ENCODE data around the gene PLPP3.

PLPP3 gene

GRCh38 chr1:56494306-56494705 lies 85.1 kb downstream of the PLPP3 start:
- Histone ChIP-seq H3K36me3 (ENCODE audit: control insufficient read depth, insufficient read depth, low read length) (peaks cover 34% of the 10 kb centered on the region), H3K4me3 (ENCODE audit: low read depth, low read length) (no peak overlapping the region), H3K27ac (ENCODE audit: low read depth, low read length) (no peak overlapping the region), H3K27me3 (ENCODE audit: control insufficient read depth, insufficient read depth, low read length) (no peaks in the 10 kb centered on the region), H3K4me1 (ENCODE audit: control insufficient read depth, insufficient read depth, low read length) (peaks cover 40% of the 10 kb centered on the region), H3K9me3 (ENCODE audit: control insufficient read depth, insufficient read depth, low read depth, low read length) (no peaks in the 10 kb centered on the region), H3K9ac (ENCODE audit: low read length) (no peak overlapping the region)

- Histone ChIP-seq H3K4me3 (ENCODE audit: low read depth, low read length) (no peak overlapping the region), H3K36me3 (ENCODE audit: control insufficient read depth, insufficient read depth, low read length) (peaks cover 34% of the 10 kb centered on the region), H3K27ac (ENCODE audit: low read depth, low read length) (no peak overlapping the region), H3K9ac (ENCODE audit: low read length) (no peak overlapping the region), H3K27me3 (ENCODE audit: control insufficient read depth, insufficient read depth, low read length) (no peaks in the 10 kb centered on the region), H3K4me1 (ENCODE audit: control insufficient read depth, insufficient read depth, low read length) (peaks cover 38% of the 10 kb centered on the region), H3K9me3 (ENCODE audit: control insufficient read depth, insufficient read depth, low read depth, low read length) (no peaks in the 10 kb centered on the region)
These were observed 85.5 kb downstream of the PLPP3 start for GRCh38 chr1:56493826-56494225.

- Histone ChIP-seq H3K36me3 (ENCODE audit: control insufficient read depth, insufficient read depth, low read length) (peaks cover 22% of the 10 kb centered on the region), H3K9me3 (ENCODE audit: control insufficient read depth, insufficient read depth, low read depth, low read length) (no peaks in the 10 kb centered on the region), H3K4me3 (ENCODE audit: low read depth, low read length) (no peak overlapping the region), H3K9ac (ENCODE audit: low read length) (no peak overlapping the region), H3K27me3 (ENCODE audit: control insufficient read depth, insufficient read depth, low read length) (no peaks in the 10 kb centered on the region), H3K27ac (ENCODE audit: low read depth, low read length) (no peak overlapping the region), H3K4me1 (ENCODE audit: control insufficient read depth, insufficient read depth, low read length) (peaks cover 30% of the 10 kb centered on the region)
These were observed 87.9 kb downstream of the PLPP3 start for GRCh38 chr1:56491441-56491840.

- Histone ChIP-seq H3K9me3 (ENCODE audit: control insufficient read depth, insufficient read depth, low read depth, low read length) (no peaks in the 10 kb centered on the region), H3K9ac (ENCODE audit: low read length) (no peak overlapping the region), H3K4me3 (ENCODE audit: low read depth, low read length) (no peak overlapping the region), H3K4me1 (ENCODE audit: control insufficient read depth, insufficient read depth, low read length) (peaks cover 22% of the 10 kb centered on the region), H3K27me3 (ENCODE audit: control insufficient read depth, insufficient read depth, low read length) (no peaks in the 10 kb centered on the region), H3K36me3 (ENCODE audit: control insufficient read depth, insufficient read depth, low read length) (peaks cover 14% of the 10 kb centered on the region), H3K27ac (ENCODE audit: low read depth, low read length) (no peak overlapping the region)
These were observed 88.7 kb downstream of the PLPP3 start for GRCh38 chr1:56490619-56491018.

- Histone ChIP-seq H3K27ac (ENCODE audit: low read depth, low read length) (no peak overlapping the region), H3K4me1 (ENCODE audit: control insufficient read depth, insufficient read depth, low read length) (peaks cover 15% of the 10 kb centered on the region), H3K9me3 (ENCODE audit: control insufficient read depth, insufficient read depth, low read depth, low read length) (no peaks in the 10 kb centered on the region), H3K27me3 (ENCODE audit: control insufficient read depth, insufficient read depth, low read length) (no peaks in the 10 kb centered on the region), H3K9ac (ENCODE audit: low read length) (no peak overlapping the region), H3K36me3 (ENCODE audit: control insufficient read depth, insufficient read depth, low read length) (peaks cover 7% of the 10 kb centered on the region; the same call in 1 of the 2 replicates), H3K4me3 (ENCODE audit: low read depth, low read length) (no peak overlapping the region)
These were observed 89.7 kb downstream of the PLPP3 start for GRCh38 chr1:56489695-56490094.

- H3K9me3 ChIP-seq (ENCODE audit: control insufficient read depth, insufficient read depth, low read depth, low read length) = no peaks in the 10 kb centered on the region
- no peaks in the 10 kb centered on the region for H3K4me1 ChIP-seq (ENCODE audit: control insufficient read depth, insufficient read depth, low read length)
- H3K27ac ChIP-seq (ENCODE audit: low read depth, low read length) = no peak overlapping the region
- H3K9ac ChIP-seq (ENCODE audit: low read length) = no peak overlapping the region
- H3K36me3 ChIP-seq (ENCODE audit: control insufficient read depth, insufficient read depth, low read length) = no peaks in the 10 kb centered on the region
- H3K4me3 ChIP-seq (ENCODE audit: low read depth, low read length) = no peak overlapping the region
- H3K27me3 ChIP-seq (ENCODE audit: control insufficient read depth, insufficient read depth, low read length) = no peaks in the 10 kb centered on the region
These were observed 94.7 kb downstream of the PLPP3 start for GRCh38 chr1:56484695-56485094.

GRCh38 chr1:56483104-56483503 lies 96.3 kb downstream of the PLPP3 start:
- H3K27ac ChIP-seq (ENCODE audit: low read depth, low read length) = no peak overlapping the region
- H3K9me3 ChIP-seq (ENCODE audit: control insufficient read depth, insufficient read depth, low read depth, low read length) = no peaks in the 10 kb centered on the region
- no peak overlapping the region for H3K9ac ChIP-seq (ENCODE audit: low read length)
- H3K4me3 ChIP-seq (ENCODE audit: low read depth, low read length) = no peak overlapping the region
- H3K27me3 ChIP-seq (ENCODE audit: control insufficient read depth, insufficient read depth, low read length) = no peaks in the 10 kb centered on the region
- H3K36me3 ChIP-seq (ENCODE audit: control insufficient read depth, insufficient read depth, low read length) = no peaks in the 10 kb centered on the region
- H3K4me1 ChIP-seq (ENCODE audit: control insufficient read depth, insufficient read depth, low read length) = peaks cover 5% of the 10 kb centered on the region; the same call in 1 of the 2 replicates

GRCh38 chr1:56482486-56482885 lies 96.9 kb downstream of the PLPP3 start:
- H3K9ac ChIP-seq (ENCODE audit: low read length) = no peak overlapping the region
- H3K9me3 ChIP-seq (ENCODE audit: control insufficient read depth, insufficient read depth, low read depth, low read length) = no peaks in the 10 kb centered on the region
- no peaks in the 10 kb centered on the region for H3K27me3 ChIP-seq (ENCODE audit: control insufficient read depth, insufficient read depth, low read length)
- no peaks in the 10 kb centered on the region for H3K36me3 ChIP-seq (ENCODE audit: control insufficient read depth, insufficient read depth, low read length)
- no peak overlapping the region for H3K4me3 ChIP-seq (ENCODE audit: low read depth, low read length)
- H3K27ac ChIP-seq (ENCODE audit: low read depth, low read length) = no peak overlapping the region
- peaks cover 5% of the 10 kb centered on the region; the same call in 1 of the 2 replicates for H3K4me1 ChIP-seq (ENCODE audit: control insufficient read depth, insufficient read depth, low read length)

GRCh38 chr1:56481140-56481694 lies 98.1 kb downstream of the PLPP3 start:
- no peak overlapping the region for H3K4me3 ChIP-seq (ENCODE audit: low read depth, low read length)
- H3K9me3 ChIP-seq (ENCODE audit: control insufficient read depth, insufficient read depth, low read depth, low read length) = no peaks in the 10 kb centered on the region
- H3K9ac ChIP-seq (ENCODE audit: low read length) = no peak overlapping the region
- peaks cover 12% of the 10 kb centered on the region for H3K4me1 ChIP-seq (ENCODE audit: control insufficient read depth, insufficient read depth, low read length)
- H3K27me3 ChIP-seq (ENCODE audit: control insufficient read depth, insufficient read depth, low read length) = no peaks in the 10 kb centered on the region
- H3K27ac ChIP-seq (ENCODE audit: low read depth, low read length) = no peak overlapping the region
- no peaks in the 10 kb centered on the region for H3K36me3 ChIP-seq (ENCODE audit: control insufficient read depth, insufficient read depth, low read length)

GRCh38 chr1:56478734-56479133 lies 100.6 kb downstream of the PLPP3 start:
- Histone ChIP-seq H3K4me1 (ENCODE audit: control insufficient read depth, insufficient read depth, low read length) (peaks cover 12% of the 10 kb centered on the region), H3K9ac (ENCODE audit: low read length) (no peak overlapping the region), H3K9me3 (ENCODE audit: control insufficient read depth, insufficient read depth, low read depth, low read length) (no peaks in the 10 kb centered on the region), H3K27me3 (ENCODE audit: control insufficient read depth, insufficient read depth, low read length) (no peaks in the 10 kb centered on the region), H3K36me3 (ENCODE audit: control insufficient read depth, insufficient read depth, low read length) (no peaks in the 10 kb centered on the region), H3K27ac (ENCODE audit: low read depth, low read length) (no peak overlapping the region), H3K4me3 (ENCODE audit: low read depth, low read length) (no peak overlapping the region)

GRCh38 chr1:56477164-56478111 lies 101.9 kb downstream of the PLPP3 start:
- Histone ChIP-seq H3K27me3 (ENCODE audit: control insufficient read depth, insufficient read depth, low read length) (no peaks in the 10 kb centered on the region), H3K9ac (ENCODE audit: low read length) (peak overlapping the region; percentile 71), H3K27ac (ENCODE audit: low read depth, low read length) (peak overlapping the region; percentile 70; the same call in 1 of the 2 replicates), H3K4me3 (ENCODE audit: low read depth, low read length) (peak overlapping the region; percentile 55), H3K36me3 (ENCODE audit: control insufficient read depth, insufficient read depth, low read length) (no peaks in the 10 kb centered on the region), H3K9me3 (ENCODE audit: control insufficient read depth, insufficient read depth, low read depth, low read length) (no peaks in the 10 kb centered on the region), H3K4me1 (ENCODE audit: control insufficient read depth, insufficient read depth, low read length) (peaks cover 12% of the 10 kb centered on the region)
